Hepatocyte (in vitro differentiated cells): ENCODE measurements around the gene ALG9. TPM values are rescaled to one million over a fixed set of nuclear protein-coding genes. Genes with fewer than 3 reads are reported as not detected.

ENCODE experiments used
- DNase-seq: peaks from one replicate; pipeline ENCODE4 v3.0.0-alpha.2; 2016; ENCODE audit warnings: low spot score
- H2AFZ ChIP-seq: fragments of 200-600 bp; sonication (generic); 2 replicates; pipeline ENCODE4 v1.6.0; 2016; ENCODE audit warnings: antibody characterized with exemption, mild to moderate bottlenecking
- H3K27ac ChIP-seq: fragments of 200-600 bp; sonication (generic); 2 replicates; pipeline ENCODE4 v1.5.1; 2016; ENCODE audit warnings: mild to moderate bottlenecking
- H3K27me3 ChIP-seq: fragments of 200-600 bp; sonication (generic); 2 replicates; pipeline ENCODE4 v1.6.1; 2016
- H3K36me3 ChIP-seq: fragments of 200-600 bp; sonication (generic); replicated peaks from 2 replicates; pipeline ENCODE4 v1.5.1; 2016; ENCODE audit warnings: low read depth; ENCODE audit not compliant: insufficient read depth
- H3K4me1 ChIP-seq: fragments of 200-600 bp; sonication (generic); 2 replicates; pipeline ENCODE4 v1.5.1; 2016; ENCODE audit warnings: mild to moderate bottlenecking, moderate library complexity; ENCODE audit not compliant: insufficient read depth
- H3K4me2 ChIP-seq: fragments of 200-600 bp; sonication (generic); 2 replicates; pipeline ENCODE4 v1.6.0; 2016
- H3K4me3 ChIP-seq: fragments of 200-600 bp; sonication (generic); 2 replicates; pipeline ENCODE4 v1.5.1; 2016; ENCODE audit warnings: mild to moderate bottlenecking
- H3K79me2 ChIP-seq: fragments of 200-600 bp; sonication (generic); 2 replicates; pipeline ENCODE4 v1.6.0; 2017; ENCODE audit warnings: mild to moderate bottlenecking
- H3K9me2 ChIP-seq: fragments of 200-600 bp; sonication (generic); replicated peaks from 2 replicates; pipeline ENCODE4 v1.6.0; 2017; ENCODE audit warnings: mild to moderate bottlenecking; ENCODE audit not compliant: insufficient read depth
- H3K9me3 ChIP-seq: fragments of 200-600 bp; sonication (generic); 2 replicates; pipeline ENCODE4 v1.5.1; 2016; ENCODE audit warnings: low read depth, mild to moderate bottlenecking
- H4K20me1 ChIP-seq: fragments of 200-600 bp; sonication (generic); 2 replicates; pipeline ENCODE4 v1.6.0; 2016; ENCODE audit warnings: mild to moderate bottlenecking; ENCODE audit not compliant: insufficient read depth, poor library complexity, severe bottlenecking
- CTCF ChIP-seq: fragments of 200-600 bp; sonication (generic); IDR thresholded peaks from 2 replicates; pipeline ENCODE4 v1.5.1; 2016; ENCODE audit warnings: antibody characterized with exemption, mild to moderate bottlenecking; ENCODE audit not compliant: poor library complexity
- EZH2 ChIP-seq: fragments of 200-600 bp; sonication (generic); IDR thresholded peaks from 2 replicates; pipeline ENCODE4 v1.6.1; 2016; ENCODE audit warnings: antibody characterized with exemption, mild to moderate bottlenecking, borderline replicate concordance
- EZH2phosphoT487 ChIP-seq: fragments of 200-600 bp; sonication (generic); IDR thresholded peaks from one replicate; pipeline ENCODE4 v1.6.1; 2018; ENCODE audit warnings: antibody characterized with exemption, mild to moderate bottlenecking, low read depth, moderate library complexity; ENCODE audit not compliant: unreplicated experiment, severe bottlenecking
- WGBS: methylation state at CpG from one replicate; pipeline ENCODE4 v1.1.6; 2016; ENCODE audit warnings: low lambda C conversion rate; ENCODE audit errors: missing lambda C conversion rate; 5-methylcytosine and 5-hydroxymethylcytosine counted together
- polyA plus RNA-seq: library from polyadenylated mRNA; unstranded; fragments of >200 nt; fragmentation: Nextera tagmentation; extraction: Ambion mirVana; gene quantifications from 2 replicates; pipeline ENCODE4 v1.2.1, GENCODE V29; 2016
- total RNA-seq: library from RNA; depleted of rRNA; stranded (reverse); fragments of >200 nt; gene quantifications from 2 replicates; pipeline ENCODE4 v1.2.3, GENCODE V29; 2014

The ALG9 gene
- total and polyA plus RNA-seq, 2 experiments from 2014 or later = 22.6 to 52.4 TPM

DNA sequence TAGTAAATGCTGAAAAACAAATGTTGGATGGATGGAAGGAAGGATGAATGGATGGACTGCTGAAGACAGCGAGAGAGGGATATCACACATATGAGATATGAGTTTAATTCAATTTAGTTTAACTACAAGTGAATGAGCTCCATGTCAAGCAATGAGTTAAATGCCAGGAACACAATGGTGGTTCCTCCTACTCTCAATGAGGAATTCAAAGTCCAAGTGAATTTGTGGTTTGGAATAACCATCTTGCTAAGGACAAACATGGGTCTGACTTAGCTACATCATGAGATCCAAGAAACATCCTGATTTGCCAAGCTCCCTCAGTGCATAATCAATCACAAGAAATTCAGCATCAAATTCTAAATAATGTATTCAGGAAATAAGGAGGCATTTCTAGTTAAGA lies 79.1 kb downstream of the ALG9 start:
- DNase-seq = no peak
- H3K4me3 ChIP-seq = no peak overlapping the region
- no peaks in the 10 kb centered on the region for H3K27me3 ChIP-seq
- H3K9me2 ChIP-seq = no peaks in the 10 kb centered on the region
- TF ChIP-seq EZH2phosphoT487 (no peak), EZH2 (no peak), CTCF (no peak)
- 100% methylated on average over 1 of the region's 1 CpG for WGBS
- H3K79me2 ChIP-seq = no peaks in the 10 kb centered on the region
- no peak overlapping the region for H2AFZ ChIP-seq
- no peaks in the 10 kb centered on the region for H3K4me1 ChIP-seq
- H3K27ac ChIP-seq = no peak overlapping the region
- no peaks in the 10 kb centered on the region for H4K20me1 ChIP-seq
- no peak overlapping the region for H3K4me2 ChIP-seq
- no peaks in the 10 kb centered on the region for H3K36me3 ChIP-seq
- no peaks in the 10 kb centered on the region for H3K9me3 ChIP-seq

DNA sequence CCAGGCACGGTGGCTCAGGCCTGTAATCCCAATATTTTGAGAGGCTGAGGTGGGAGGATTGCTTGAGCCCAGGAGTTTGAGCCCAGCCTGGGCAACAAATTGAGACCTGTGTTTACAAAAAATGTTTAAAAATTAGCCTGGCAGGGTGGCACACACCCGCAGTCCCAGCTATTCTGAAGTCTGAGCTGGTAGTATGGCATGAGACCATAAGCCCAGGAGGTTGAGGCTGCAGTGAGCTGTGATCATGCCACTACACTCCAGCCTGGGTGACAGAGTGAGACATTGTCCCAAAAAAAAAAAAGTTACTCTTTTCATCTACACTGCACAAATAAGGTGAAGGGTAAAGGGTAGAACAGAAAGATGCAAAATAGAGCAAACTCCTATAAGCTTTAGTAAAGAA lies 82.9 kb downstream of the ALG9 start:
- Histone ChIP-seq H2AFZ (no peak overlapping the region), H3K9me2 (no peaks in the 10 kb centered on the region), H3K9me3 (no peaks in the 10 kb centered on the region), H3K4me3 (no peak overlapping the region), H3K4me2 (no peak overlapping the region), H3K27me3 (no peaks in the 10 kb centered on the region), H4K20me1 (no peaks in the 10 kb centered on the region), H3K4me1 (peaks cover 8% of the 10 kb centered on the region), H3K79me2 (no peaks in the 10 kb centered on the region), H3K27ac (no peak overlapping the region), H3K36me3 (no peaks in the 10 kb centered on the region)
- 76% methylated on average over 2 of the region's 2 CpGs for WGBS
- no peak for DNase-seq
- no peak for TF ChIP-seq EZH2
- TF ChIP-seq CTCF = no peak
- TF ChIP-seq EZH2phosphoT487 = no peak

DNA sequence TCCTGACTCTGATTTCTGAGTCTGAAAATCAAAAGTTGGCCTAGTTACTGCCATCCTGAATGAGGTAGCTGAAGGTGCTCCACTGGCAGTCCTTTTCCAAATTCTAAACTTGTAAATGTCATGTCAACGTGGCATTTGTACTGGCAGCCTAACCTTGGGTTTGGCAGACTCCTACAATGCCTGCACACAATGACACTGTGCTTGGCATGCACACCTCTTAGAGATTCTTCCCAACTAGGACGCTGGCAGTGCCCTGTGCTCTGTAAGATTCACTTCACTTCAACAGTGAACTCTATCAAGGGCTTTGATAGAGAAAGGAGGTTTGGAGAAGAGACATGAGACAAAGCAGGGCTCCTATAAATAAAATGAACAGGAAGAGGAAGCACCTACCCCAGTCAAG lies 83.3 kb downstream of the ALG9 start:
- Histone ChIP-seq H3K4me1 (peaks cover 8% of the 10 kb centered on the region), H3K4me2 (no peak overlapping the region), H3K36me3 (no peaks in the 10 kb centered on the region), H3K4me3 (no peak overlapping the region), H3K79me2 (no peaks in the 10 kb centered on the region), H4K20me1 (no peaks in the 10 kb centered on the region), H3K27ac (no peak overlapping the region), H3K9me3 (no peaks in the 10 kb centered on the region), H3K27me3 (no peaks in the 10 kb centered on the region), H3K9me2 (no peaks in the 10 kb centered on the region), H2AFZ (no peak overlapping the region)
- TF ChIP-seq EZH2phosphoT487 = no peak
- TF ChIP-seq EZH2 = no peak
- no peak for TF ChIP-seq CTCF
- DNase-seq = no peak
- WGBS = 85% methylated on average over 2 of the region's 2 CpGs

- Histone ChIP-seq H3K9me3 (no peaks in the 10 kb centered on the region), H3K27me3 (no peaks in the 10 kb centered on the region), H3K79me2 (no peaks in the 10 kb centered on the region), H3K36me3 (no peaks in the 10 kb centered on the region), H2AFZ (no peak overlapping the region), H3K4me3 (no peak overlapping the region), H3K4me1 (peaks cover 8% of the 10 kb centered on the region), H3K27ac (peak overlapping the region; percentile 63), H3K9me2 (no peaks in the 10 kb centered on the region), H4K20me1 (no peaks in the 10 kb centered on the region), H3K4me2 (no peak overlapping the region)
- WGBS = 61% methylated on average over 2 of the region's 2 CpGs
- TF ChIP-seq EZH2phosphoT487 = no peak
- no peak for DNase-seq
Measured at GRCh38 chr11:111785886-111786412, 85.4 kb downstream of the ALG9 start.
